NT2/D1 (cell line): Measurements from ENCODE around the gene CDH22.

ENCODE experiments used
- SUZ12 ChIP-seq: IDR thresholded peaks from 2 replicates; pipeline ENCODE4 v1.6.1; 2011; ENCODE audit not compliant: insufficient read length, insufficient read depth; ENCODE audit errors: extremely low read depth
- YY1 ChIP-seq: IDR thresholded peaks from 2 replicates; pipeline ENCODE4 v1.6.1; 2011; ENCODE audit not compliant: insufficient read length, insufficient read depth

GRCh38 chr20:46220455-46221207 is 87.7 kb downstream of the CDH22 start:
- TF ChIP-seq SUZ12, result no peak
- TF ChIP-seq YY1, result no peak
